ENCODE results near the gene KIAA1614.

GRCh38 chr1:180935326-180936109, 22.8 kb downstream of the KIAA1614 start:
- no peak for TF ChIP-seq CTCF (IDR thresholded peaks at IDR 0.05)
- TF ChIP-seq POLR2AphosphoS5 (IDR thresholded peaks at IDR 0.05), result no peak
- TF ChIP-seq POLR2A (IDR thresholded peaks at IDR 0.05), result no peak
